ELR (cell line): ENCODE measurements around the gene COP1.
A peak's percentile ranks its signal among the peaks of the same experiment; 100 is the strongest.
"Not testable (repeated sequence)": the region's sequence is repeated elsewhere in the genome, so short reads cannot be mapped to it uniquely, and the experiment has no call there.

ENCODE experiments used
- DNase-seq: peaks from one replicate; pipeline ENCODE4 v3.0.0-alpha.2; 2015; ENCODE audit warnings: low read depth

Gene COP1

DNA sequence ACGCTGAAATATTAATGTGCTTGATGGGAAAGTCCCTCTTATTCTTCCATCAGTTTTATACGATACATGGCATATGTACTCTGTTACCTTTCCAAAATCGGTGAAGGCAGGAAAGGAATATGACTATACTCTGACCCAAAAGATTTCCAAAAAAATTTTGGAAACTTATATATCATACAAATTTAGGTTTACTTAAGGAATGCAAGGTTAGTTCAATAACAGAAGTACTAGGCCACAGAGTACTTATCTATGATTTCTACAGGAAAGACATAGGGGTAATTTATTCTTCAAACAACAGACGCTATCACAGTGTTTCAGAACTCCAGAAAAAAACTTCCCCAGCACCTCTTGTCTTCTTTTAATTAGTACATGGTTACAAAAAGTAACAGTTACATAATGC, 84.8 kb downstream of the COP1 start:
- DNase-seq: no peak

- DNase-seq: peak; percentile 47
Measured at GRCh38 chr1:176119549-176119948, 87.5 kb downstream of the COP1 start.

GRCh38 chr1:176118985-176119384, 88.1 kb downstream of the COP1 start:
- DNase-seq: no peak

- peak; percentile 67 for DNase-seq
Measured at GRCh38 chr1:176111835-176112234, 95.3 kb downstream of the COP1 start.

GRCh38 chr1:176110203-176110602, 96.9 kb downstream of the COP1 start:
- no peak for DNase-seq

DNA sequence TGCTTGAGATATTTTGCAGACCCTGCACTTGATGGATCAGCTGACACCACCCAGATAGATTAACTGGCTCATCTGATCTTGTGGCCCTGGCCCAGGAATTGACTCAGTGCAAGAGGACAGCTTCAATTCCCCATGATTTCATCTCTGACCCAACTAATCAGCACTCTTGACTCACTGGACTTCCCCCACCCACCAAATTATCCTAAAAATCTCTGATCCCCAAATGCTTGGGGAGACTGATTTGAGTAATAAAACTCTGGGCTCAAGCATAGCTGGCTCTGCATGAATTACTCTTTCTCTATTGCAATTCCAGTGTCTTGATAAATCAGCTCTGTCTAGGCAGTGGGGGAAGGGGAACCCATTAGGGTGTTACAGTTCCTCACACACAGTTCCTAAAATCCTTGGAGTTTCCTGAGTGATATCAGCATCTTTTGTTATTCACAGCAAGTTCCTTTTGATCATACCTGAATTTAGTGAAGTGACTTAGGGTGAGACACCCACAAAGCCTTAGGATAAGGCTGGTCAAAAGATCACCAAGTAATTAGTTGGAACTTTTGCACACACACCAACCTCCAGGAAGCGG, 104.2 kb downstream of the COP1 start:
- peak; percentile 46 for DNase-seq

- peak; percentile 11 for DNase-seq
Measured at GRCh38 chr1:176101951-176102642, 105.0 kb downstream of the COP1 start.

DNA sequence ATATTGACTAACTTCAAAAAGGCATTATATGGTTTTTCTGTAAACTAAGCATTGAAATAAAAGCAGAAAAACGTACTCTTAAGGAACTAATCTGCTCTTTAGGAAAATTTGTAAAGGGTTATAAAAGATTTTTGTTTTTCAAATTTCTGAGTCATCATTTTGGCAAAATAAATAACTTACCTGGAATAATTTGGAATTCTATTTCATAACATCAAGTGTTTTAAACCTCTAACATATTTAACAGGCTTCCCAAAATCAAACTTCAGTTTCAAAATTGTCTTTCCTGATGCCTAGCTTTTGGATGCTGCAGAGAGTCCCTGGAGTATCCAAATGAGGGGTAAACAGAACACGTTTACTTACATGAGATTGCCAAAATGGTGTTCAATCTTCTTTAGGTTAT, 108.5 kb downstream of the COP1 start:
- DNase-seq: no peak

- DNase-seq: no peak
Measured at GRCh38 chr1:176096015-176096414, 111.1 kb downstream of the COP1 start.

GRCh38 chr1:176090766-176091165, 116.3 kb downstream of the COP1 start:
- DNase-seq: no peak

GRCh38 chr1:176087746-176088145, 119.3 kb downstream of the COP1 start:
- DNase-seq: not testable (repeated sequence)

GRCh38 chr1:176073524-176074157, 133.4 kb downstream of the COP1 start:
- peak; percentile 77 for DNase-seq

GRCh38 chr1:176068901-176069300, 138.2 kb downstream of the COP1 start:
- no peak for DNase-seq

- DNase-seq: no peak
Measured at GRCh38 chr1:176068256-176068655, 138.8 kb downstream of the COP1 start.

DNA sequence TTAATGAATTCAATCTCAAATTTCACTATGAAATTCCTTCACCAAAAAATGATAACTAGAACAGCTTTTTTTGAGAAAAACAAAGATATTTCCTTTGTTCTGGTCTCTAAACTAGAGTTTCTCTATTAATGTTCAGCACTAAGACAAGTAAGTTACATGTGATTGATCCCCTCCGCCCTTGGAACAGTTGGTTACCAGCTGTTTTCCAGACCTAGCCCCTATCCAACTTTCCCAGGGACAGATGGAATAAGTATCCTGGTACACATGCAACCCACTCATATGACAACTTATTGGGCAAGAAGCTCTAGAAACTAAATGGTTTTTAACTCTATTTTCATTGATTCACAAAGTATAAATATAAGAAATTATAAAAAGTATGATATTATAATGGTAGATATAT, 140.4 kb downstream of the COP1 start:
- DNase-seq: no peak

DNA sequence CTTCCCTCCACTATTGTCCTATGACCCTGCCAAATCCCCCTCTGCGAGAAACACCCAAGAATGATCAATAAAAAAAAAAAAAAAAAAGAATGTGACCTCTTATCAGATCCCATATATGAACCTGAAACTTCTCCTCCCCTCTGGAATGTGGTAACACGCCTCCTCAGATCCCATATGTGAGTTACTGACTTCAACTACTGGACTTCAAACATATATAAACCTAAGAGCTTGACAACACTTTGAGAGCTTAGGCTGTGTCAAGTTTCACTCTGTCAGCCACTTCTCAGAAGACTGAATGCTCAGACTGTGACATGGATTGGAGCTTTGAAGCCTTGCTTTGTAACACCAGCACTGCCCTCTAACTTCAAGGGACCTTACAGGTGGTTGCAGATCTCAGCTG, 148.4 kb downstream of the COP1 start:
- DNase-seq: no peak

DNA sequence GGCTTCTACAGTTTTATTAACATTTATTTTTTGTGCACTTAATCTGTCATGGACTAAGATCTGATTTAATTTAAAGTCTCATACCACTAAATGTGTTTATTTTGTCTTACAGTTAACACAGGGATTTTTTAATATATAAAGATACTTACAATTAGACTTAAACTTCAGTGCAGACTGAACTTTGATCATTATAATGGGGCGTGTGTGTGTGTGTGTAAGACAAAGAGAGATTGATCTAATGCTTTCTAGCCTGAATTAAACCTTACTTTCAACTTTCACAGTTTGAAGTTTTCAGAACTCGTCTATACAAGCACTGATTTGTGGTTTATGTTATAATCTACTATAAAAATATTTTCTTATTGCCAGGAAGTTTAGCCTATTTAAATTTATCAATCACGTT, 150.8 kb downstream of the COP1 start:
- DNase-seq: no peak

GRCh38 chr1:176055398-176055797, 151.7 kb downstream of the COP1 start:
- DNase-seq: no peak

GRCh38 chr1:176051902-176052518, 155.1 kb downstream of the COP1 start:
- peak; percentile 61 for DNase-seq

DNA sequence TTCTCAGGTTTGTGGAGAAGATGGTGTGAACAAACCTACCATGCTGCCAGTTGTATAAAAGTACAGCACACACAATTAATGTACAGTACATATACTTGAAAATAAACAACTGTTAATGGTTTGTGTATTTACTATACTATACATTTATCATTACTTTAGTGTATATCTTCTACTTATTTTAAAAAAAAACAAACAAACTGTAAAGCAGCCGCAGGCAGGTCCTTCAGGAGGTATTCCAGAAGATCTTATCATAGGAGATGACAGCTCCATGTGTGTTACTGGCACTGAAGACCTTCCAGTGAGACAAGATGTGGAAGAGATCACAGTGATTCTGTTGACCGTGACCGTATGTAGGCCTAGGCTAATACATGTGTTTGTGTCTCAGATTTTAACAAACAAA, 155.7 kb downstream of the COP1 start:
- DNase-seq: no peak

GRCh38 chr1:176049582-176049981, 157.5 kb downstream of the COP1 start:
- DNase-seq: no peak

- no peak for DNase-seq
Measured at GRCh38 chr1:176046926-176047325, 160.2 kb downstream of the COP1 start.

- no peak for DNase-seq
Measured at GRCh38 chr1:176043537-176043936, 163.5 kb downstream of the COP1 start.
